Transverse colon (tissue), 4 donors: ENCODE results near the gene FANCE. TPM values are rescaled to one million over a fixed set of nuclear protein-coding genes. Genes with fewer than 3 reads are reported as not detected.

ENCODE experiments used
- DNase-seq: peaks from one replicate; pipeline ENCODE4 v3.0.0-alpha.2; 2019
- H3K27ac ChIP-seq, 4 donors: fragments of 200-600 bp; sonication (generic); 2 replicates each; pipeline ENCODE4 v1.5.1; 2016 to 2018; ENCODE audit warnings: inconsistent platforms in 4 of 4
- H3K27me3 ChIP-seq: fragments of 200-600 bp; sonication (generic); 2 replicates; pipeline ENCODE4 v1.5.1; 2017; ENCODE audit warnings: inconsistent platforms
- H3K36me3 ChIP-seq, 4 donors: fragments of 200-600 bp; sonication (generic); 2 replicates each; pipeline ENCODE4 v1.5.1; 2017 to 2019; ENCODE audit warnings: inconsistent platforms in 4 of 4
- H3K4me1 ChIP-seq, 4 donors: fragments of 200-600 bp; sonication (generic); 2 replicates each; pipeline ENCODE4 v1.5.1; 2017 to 2020; ENCODE audit warnings: inconsistent platforms in 4 of 4
- H3K4me3 ChIP-seq, 4 donors: fragments of 200-600 bp; sonication (generic); 1 replicate in 1 of 4; 2 replicates in 3 of 4; pipeline versions ENCODE4 v1.5.1 to v1.6.1; 2017 to 2019; ENCODE audit warnings: inconsistent platforms in 4 of 4
- H3K9me3 ChIP-seq, 2 donors: fragments of 200-600 bp; sonication (generic); 2 replicates each; pipeline ENCODE4 v1.5.1; 2017 to 2019; ENCODE audit warnings: inconsistent platforms in 2 of 2
- CTCF ChIP-seq, 5 experiments: fragments of 200-600 bp in 3 of 5; fragments of 450-650 bp in 2 of 5; sonication (generic) in 3 of 5; IDR thresholded peaks; 1 replicate in 2 of 5; 2 replicates in 3 of 5; pipeline ENCODE4 v1.5.1; 2016 to 2017; ENCODE audit warnings: antibody characterized with exemption in 5 of 5, inconsistent platforms in 3 of 5, mild to moderate bottlenecking in 2 of 5, moderate library complexity in 1 of 5
- EP300 ChIP-seq: sonication (generic); formaldehyde crosslinking; IDR thresholded peaks from one replicate; pipeline ENCODE4 v1.6.1; 2017; ENCODE audit warnings: antibody characterized with exemption, low read depth
- POLR2A ChIP-seq: fragments of 450-650 bp; IDR thresholded peaks from one replicate; pipeline ENCODE4 v1.6.1; 2016; ENCODE audit warnings: antibody characterized with exemption, mild to moderate bottlenecking, moderate library complexity
- POLR2AphosphoS5 ChIP-seq, 3 donors: sonication (generic); formaldehyde crosslinking; IDR thresholded peaks; one replicate each; pipeline ENCODE4 v1.6.1; 2016; ENCODE audit warnings: antibody characterized with exemption in 3 of 3
- WGBS, 2 donors: methylation state at CpG; one replicate each; pipeline ENCODE4 v1.1.5; 2018; ENCODE audit warnings: low coverage in 1 of 2; 5-methylcytosine and 5-hydroxymethylcytosine counted together
- in situ Hi-C, 4 donors: fragments of 200-750 bp; cut with MboI; loops; one replicate each; pipeline versions ENCODE4 v1.15.0 to v1.15.1; 2017; ENCODE audit warnings: low sequenced_read_pairs in 3 of 4, low pct_ligation_motif_present in 1 of 4, low pct_unique_long_range_greater_than_20kb in 1 of 4
- intact Hi-C: fragments of 100-400 bp; cut with DNase I; formaldehyde crosslinking; loops from one replicate; pipeline ENCODE4 v1.15.1; 2023; ENCODE audit warnings: low total_unique reads
- total RNA-seq, 4 donors: library from RNA; depleted of rRNA; stranded (reverse); fragments of >200 nt; gene quantifications; one replicate each; pipeline ENCODE4 v1.1.0, GENCODE V29; 2016

Gene FANCE
- total RNA-seq, 4 donors from 2014 or later: 0.75 to 30.8 (median 3.8) TPM

- H3K9me3 ChIP-seq: no peaks in the 10 kb centered on the region
- in situ Hi-C loops: no loop called here
- no peak for DNase-seq
- H3K27ac ChIP-seq: no peak overlapping the region
- no peak overlapping the region for H3K4me3 ChIP-seq
- TF ChIP-seq EP300: no peak
- TF ChIP-seq CTCF (IDR thresholded peaks at IDR 0.05): no peak
- TF ChIP-seq POLR2AphosphoS5 (IDR thresholded peaks at IDR 0.05): no peak
- TF ChIP-seq POLR2A: no peak
- H3K36me3 ChIP-seq: peaks cover 0 to 29% (median 10%) of the 10 kb centered on the region in 4 donors
- intact Hi-C loops: loop anchor here (10.0 kb wide), 1 partner anchor 65 kb away; no protein-coding TSS in a partner anchor
- WGBS, 2 donors: 93% methylated on average over 14 of the region's 14 CpGs; no CpG with 5 or more reads in 1 of the 2 donors
- peaks cover 7 to 32% (median 12%) of the 10 kb centered on the region in 4 donors for H3K4me1 ChIP-seq
- H3K27me3 ChIP-seq: no peaks in the 10 kb centered on the region
Measured at GRCh38 chr6:35419961-35420360, 32.2 kb upstream of the FANCE start.

GRCh38 chr6:35425284-35425683 is 26.9 kb upstream of the FANCE start:
- no peaks in the 10 kb centered on the region for H3K4me1 ChIP-seq
- WGBS, 2 donors: 80 to 83% methylated on average over 1 to 3 of the region's 3 CpGs
- intact Hi-C loops (no loop called here), in situ Hi-C loops (loop anchor here in 1 of 4 donors (25.0 kb wide), 1 partner anchor 113 kb away; no protein-coding TSS in a partner anchor)
- DNase-seq: no peak
- H3K4me3 ChIP-seq: no peak overlapping the region
- H3K36me3 ChIP-seq: peaks cover 0 to 27% (median 11%) of the 10 kb centered on the region in 4 donors
- H3K27me3 ChIP-seq: no peaks in the 10 kb centered on the region
- peak overlapping the region in 1 of 4 donors; percentile 12 for H3K27ac ChIP-seq
- TF ChIP-seq POLR2AphosphoS5 (IDR thresholded peaks at IDR 0.05): no peak
- TF ChIP-seq CTCF (IDR thresholded peaks at IDR 0.05): no peak
- TF ChIP-seq POLR2A: no peak
- TF ChIP-seq EP300: no peak
- peaks cover 3 to 6% of the 10 kb centered on the region in 2 donors for H3K9me3 ChIP-seq

GRCh38 chr6:35426074-35426473 is 26.1 kb upstream of the FANCE start:
- H3K4me1 ChIP-seq: no peaks in the 10 kb centered on the region
- intact Hi-C loops: no loop called here
- 84% methylated on average over 6 of the region's 8 CpGs; no CpG with 5 or more reads in 1 of the 2 donors for WGBS, 2 donors
- H3K27ac ChIP-seq: peak overlapping the region in 1 of 4 donors; percentile 12
- in situ Hi-C loops: loop anchor here in 1 of 4 donors (25.0 kb wide), 1 partner anchor 114 kb away; no protein-coding TSS in a partner anchor
- no peak overlapping the region for H3K4me3 ChIP-seq
- no peak for DNase-seq
- peaks cover 3 to 6% of the 10 kb centered on the region in 2 donors for H3K9me3 ChIP-seq
- TF ChIP-seq POLR2A (no peak), CTCF (IDR thresholded peaks at IDR 0.05) (no peak), EP300 (no peak), POLR2AphosphoS5 (IDR thresholded peaks at IDR 0.05) (no peak)
- H3K36me3 ChIP-seq: peaks cover 0 to 27% (median 11%) of the 10 kb centered on the region in 4 donors
- no peaks in the 10 kb centered on the region for H3K27me3 ChIP-seq

GRCh38 chr6:35427435-35427834 is 24.7 kb upstream of the FANCE start:
- intact Hi-C loops (no loop called here), in situ Hi-C loops (loop anchor here in 1 of 4 donors (25.0 kb wide), 1 partner anchor 115 kb away; no protein-coding TSS in a partner anchor)
- Histone ChIP-seq H3K36me3 (peaks cover 0 to 20% (median 7%) of the 10 kb centered on the region in 4 donors), H3K4me1 (peaks cover 0 to 9% (median 2%) of the 10 kb centered on the region in 4 donors), H3K27ac (no peak overlapping the region), H3K9me3 (peaks cover 3 to 6% of the 10 kb centered on the region in 2 donors), H3K27me3 (no peaks in the 10 kb centered on the region), H3K4me3 (no peak overlapping the region)
- WGBS, 2 donors: 100% methylated on average over 3 of the region's 5 CpGs; no CpG with 5 or more reads in 1 of the 2 donors
- DNase-seq: no peak
- TF ChIP-seq POLR2AphosphoS5 (IDR thresholded peaks at IDR 0.05) (no peak), EP300 (no peak), POLR2A (no peak), CTCF (IDR thresholded peaks at IDR 0.05) (no peak)
